RWPE1 (cell line): ENCODE data around the gene CEACAM3.
"Not testable (repeated sequence)": the region's sequence is repeated elsewhere in the genome, so short reads cannot be mapped to it uniquely, and the experiment has no call there.

Experiments
- CTCF ChIA-PET: fragments of 350-600 bp; sonication (Branson Sonifier 250); formaldehyde crosslinking; extraction: SDS; loops from one replicate; lab custom pipeline; 2021; lab: Yijun Ruan, JAX
- POLR2A ChIA-PET: fragments of 400-600 bp; formaldehyde crosslinking; extraction: SDS; loops from one replicate; lab custom pipeline; 2020; ENCODE audit warnings: antibody characterized with exemption; ENCODE audit not compliant: low non-redundant PET; lab: Yijun Ruan, JAX
- DNase-seq: peaks from one replicate; pipeline ENCODE4 v3.0.0; 2012; ENCODE audit warnings: low spot score
- H3K27ac ChIP-seq: fragments of 450-650 bp; 2 replicates; pipeline ENCODE4 v1.5.1; 2017
- CTCF ChIP-seq: fragments of 450-650 bp; conservative IDR thresholded peaks from 2 replicates; pipeline ENCODE4 v1.5.1; 2017; ENCODE audit warnings: low read depth, mild to moderate bottlenecking

CEACAM3 gene

GRCh38 chr19:41755328-41755913, 41.0 kb upstream of the CEACAM3 start, which contains the start of gene CEACAM6:
Gene CEACAM6, plus strand, starts transcription at chr19:41755530. Its CDS starts 109 bp downstream, at chr19:41755639.
- no peak for TF ChIP-seq CTCF
- ChIA-PET POLR2A (no interaction called here), CTCF (no interaction called here)
- DNase-seq = no peak
- no peak within 1 kb of the TSS for H3K27ac ChIP-seq

- H3K27ac ChIP-seq = no peak overlapping the region
- TF ChIP-seq CTCF = no peak
- DNase-seq = no peak
- CTCF ChIA-PET = interaction anchor here (0.6 kb wide), 1 partner anchor 78 kb away, joined by 3 read pairs; no protein-coding TSS in a partner anchor
- POLR2A ChIA-PET = no interaction called here
Measured at GRCh38 chr19:41758846-41759245, 37.5 kb upstream of the CEACAM3 start.

- POLR2A ChIA-PET = no interaction called here
- no peak for DNase-seq
- no peak overlapping the region for H3K27ac ChIP-seq
- TF ChIP-seq CTCF = no peak
- CTCF ChIA-PET = interaction anchor here (0.6 kb wide), 2 partner anchors 10 to 14 kb away, joined by 3 read pairs; no protein-coding TSS in a partner anchor
Measured at GRCh38 chr19:41767115-41767514, 29.3 kb upstream of the CEACAM3 start.

- POLR2A ChIA-PET, H3K27ac ChIP-seq, CTCF ChIA-PET, DNase-seq: not testable (repeated sequence)
Measured at GRCh38 chr19:41768105-41768504, 28.3 kb upstream of the CEACAM3 start.

- ChIA-PET POLR2A (interaction anchor here (0.7 kb wide), 1 partner anchor 1760 kb away, joined by 17 read pairs; no protein-coding TSS in a partner anchor), CTCF (no interaction called here)
- no peak for TF ChIP-seq CTCF
- DNase-seq = no peak
- no peak overlapping the region for H3K27ac ChIP-seq
Measured at GRCh38 chr19:41769608-41770007, 26.8 kb upstream of the CEACAM3 start.

- DNase-seq = no peak
- CTCF ChIA-PET = no interaction called here
- TF ChIP-seq CTCF = no peak
- no peak overlapping the region for H3K27ac ChIP-seq
- POLR2A ChIA-PET = no interaction called here
Measured at GRCh38 chr19:41771410-41771809, 25.0 kb upstream of the CEACAM3 start.

GRCh38 chr19:41774515-41774980, 21.8 kb upstream of the CEACAM3 start:
- ChIA-PET POLR2A (no interaction called here), CTCF (interaction anchor here (0.6 to 0.7 kb wide), 2 partner anchors 177 to 1604 kb away, joined by 3 read pairs; no protein-coding TSS in a partner anchor)
- peak; percentile 95 for DNase-seq
- H3K27ac ChIP-seq = no peak overlapping the region
- TF ChIP-seq CTCF = no peak
